Left ventricle myocardium inferior (tissue), 1 donor: ENCODE results near the gene CASTOR1. TPM values are rescaled to one million over a fixed set of nuclear protein-coding genes. Genes with fewer than 3 reads are reported as not detected.

Source experiments
- DNase-seq: peaks from one replicate; pipeline ENCODE4 v3.0.0-alpha.2; 2020
- H3K27ac ChIP-seq: fragments of 200-600 bp; replicated peaks from 2 replicates; pipeline ENCODE4 v1.8.0; 2021
- H3K27me3 ChIP-seq: fragments of 200-600 bp; 2 replicates; pipeline ENCODE4 v1.8.0; 2021; ENCODE audit warnings: low read depth
- H3K36me3 ChIP-seq: fragments of 200-600 bp; 2 replicates; pipeline ENCODE4 v1.8.0; 2021
- H3K4me1 ChIP-seq: fragments of 200-600 bp; 2 replicates; pipeline ENCODE4 v1.8.0; 2021
- H3K4me3 ChIP-seq: fragments of 200-600 bp; 2 replicates; pipeline ENCODE4 v1.8.0; 2021; ENCODE audit warnings: mild to moderate bottlenecking, moderate library complexity
- H3K9me3 ChIP-seq: fragments of 200-600 bp; replicated peaks from 2 replicates; pipeline ENCODE4 v1.8.0; 2021
- intact Hi-C: fragments of 100-400 bp; cut with micrococcal nuclease; formaldehyde crosslinking; loops from one replicate; pipeline ENCODE4 v1.11.0; 2022
- total RNA-seq: library from RNA; stranded (reverse); fragmentation: NEBNext Ultra II Directional; extraction: Animal tissue kit (Norgen Biotek cat#: 25700); gene quantifications from one replicate; pipeline ENCODE4 v1.2.1, GENCODE V29; 2021
- TF ChIP-seq, protein P1 (sequence below): fragments of 200-600 bp; IDR thresholded peaks from 2 replicates; pipeline ENCODE4 v1.8.0; 2021; ENCODE audit warnings: antibody characterized with exemption, mild to moderate bottlenecking, borderline replicate concordance
- donor health status: DM: no; HTN: yes; CAD: no; lungs with severe emphysema.

The CASTOR1 gene
- total RNA-seq, 1 donor from 2014 or later: 6.5 TPM

DNA sequence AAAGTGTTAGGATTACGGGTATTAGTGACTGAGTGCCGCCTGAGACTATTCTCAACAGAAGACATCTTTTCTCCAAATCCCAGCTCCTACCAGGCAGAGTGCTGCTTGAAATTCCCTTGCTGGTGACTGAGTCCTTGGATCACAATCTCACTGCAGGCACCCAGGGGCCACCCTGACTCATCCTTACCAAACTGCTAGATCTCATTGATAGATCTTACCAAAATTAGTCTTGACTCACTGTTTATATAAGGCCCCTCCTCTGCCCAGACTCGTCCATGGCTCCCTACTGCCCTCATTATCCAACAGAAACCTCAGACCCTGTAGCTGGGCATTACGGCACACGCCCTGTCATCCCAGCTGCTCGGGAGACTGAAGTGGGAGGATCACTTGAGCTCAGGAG lies 22.7 kb upstream of the CASTOR1 start:
- H3K4me1 ChIP-seq: peaks cover 98% of the 10 kb centered on the region
- TF ChIP-seq, protein P1, sequence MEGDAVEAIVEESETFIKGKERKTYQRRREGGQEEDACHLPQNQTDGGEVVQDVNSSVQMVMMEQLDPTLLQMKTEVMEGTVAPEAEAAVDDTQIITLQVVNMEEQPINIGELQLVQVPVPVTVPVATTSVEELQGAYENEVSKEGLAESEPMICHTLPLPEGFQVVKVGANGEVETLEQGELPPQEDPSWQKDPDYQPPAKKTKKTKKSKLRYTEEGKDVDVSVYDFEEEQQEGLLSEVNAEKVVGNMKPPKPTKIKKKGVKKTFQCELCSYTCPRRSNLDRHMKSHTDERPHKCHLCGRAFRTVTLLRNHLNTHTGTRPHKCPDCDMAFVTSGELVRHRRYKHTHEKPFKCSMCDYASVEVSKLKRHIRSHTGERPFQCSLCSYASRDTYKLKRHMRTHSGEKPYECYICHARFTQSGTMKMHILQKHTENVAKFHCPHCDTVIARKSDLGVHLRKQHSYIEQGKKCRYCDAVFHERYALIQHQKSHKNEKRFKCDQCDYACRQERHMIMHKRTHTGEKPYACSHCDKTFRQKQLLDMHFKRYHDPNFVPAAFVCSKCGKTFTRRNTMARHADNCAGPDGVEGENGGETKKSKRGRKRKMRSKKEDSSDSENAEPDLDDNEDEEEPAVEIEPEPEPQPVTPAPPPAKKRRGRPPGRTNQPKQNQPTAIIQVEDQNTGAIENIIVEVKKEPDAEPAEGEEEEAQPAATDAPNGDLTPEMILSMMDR: no peak

DNA sequence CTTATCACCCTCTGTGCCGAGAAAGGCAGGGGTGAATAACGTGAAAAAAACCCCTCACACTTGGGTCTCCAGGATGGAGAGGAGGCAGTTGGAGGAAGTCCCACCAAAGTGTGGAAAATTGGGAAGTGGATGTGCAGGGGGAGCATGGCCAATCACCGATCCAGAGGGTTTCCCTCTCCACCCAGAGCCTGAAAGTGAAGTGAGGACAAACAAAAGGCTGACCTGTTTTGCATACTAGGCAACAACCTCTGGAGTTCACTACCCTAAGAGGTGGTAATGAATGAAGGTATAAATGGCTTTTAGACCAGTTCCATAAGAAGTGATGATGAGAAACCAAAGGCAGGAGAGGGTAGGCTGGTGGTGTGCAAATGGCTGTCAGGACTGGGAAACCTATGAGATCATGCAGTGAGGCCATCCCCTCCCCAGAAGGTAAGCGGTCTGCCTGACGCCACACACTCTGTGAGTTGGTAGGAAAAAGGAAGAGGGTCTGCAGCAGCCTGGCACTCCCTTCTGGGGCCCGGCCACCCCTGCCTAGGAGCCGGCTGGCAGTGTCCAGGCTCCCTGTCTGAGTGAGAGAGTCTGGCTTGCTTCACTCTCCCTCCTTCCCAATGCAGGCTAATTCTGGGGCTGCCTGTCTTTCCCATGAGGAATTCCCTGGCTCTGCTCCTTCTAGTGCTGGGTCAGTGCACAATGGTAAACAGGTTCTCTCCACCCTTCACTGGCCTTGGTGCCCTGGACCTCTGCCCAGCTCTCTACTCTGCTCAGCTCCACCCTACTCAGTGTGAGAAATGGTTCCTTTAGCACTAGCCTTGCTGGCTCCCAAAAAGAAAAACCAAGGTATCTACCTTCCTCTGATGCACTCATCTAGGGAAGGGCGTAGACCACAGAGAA lies 21.8 kb upstream of the CASTOR1 start:
- intact Hi-C loops: no loop called here
- H3K27me3 ChIP-seq: no peaks in the 10 kb centered on the region
- H3K36me3 ChIP-seq: no peaks in the 10 kb centered on the region
- peak; percentile 80 for DNase-seq
- peak overlapping the region; percentile 87 for H3K27ac ChIP-seq
- H3K4me1 ChIP-seq: peaks cover 98% of the 10 kb centered on the region
- TF ChIP-seq, protein P1: no peak
- H3K9me3 ChIP-seq: no peaks in the 10 kb centered on the region
- peak overlapping the region; percentile 43 for H3K4me3 ChIP-seq

More for the DNA sequence above, 22.7 kb upstream of the CASTOR1 start:
- no peak for DNase-seq
- peak overlapping the region; percentile 87 for H3K27ac ChIP-seq
- intact Hi-C loops: no loop called here
- H3K4me3 ChIP-seq: no peak overlapping the region
- no peaks in the 10 kb centered on the region for H3K36me3 ChIP-seq
- H3K27me3 ChIP-seq: no peaks in the 10 kb centered on the region
- no peaks in the 10 kb centered on the region for H3K9me3 ChIP-seq

DNA sequence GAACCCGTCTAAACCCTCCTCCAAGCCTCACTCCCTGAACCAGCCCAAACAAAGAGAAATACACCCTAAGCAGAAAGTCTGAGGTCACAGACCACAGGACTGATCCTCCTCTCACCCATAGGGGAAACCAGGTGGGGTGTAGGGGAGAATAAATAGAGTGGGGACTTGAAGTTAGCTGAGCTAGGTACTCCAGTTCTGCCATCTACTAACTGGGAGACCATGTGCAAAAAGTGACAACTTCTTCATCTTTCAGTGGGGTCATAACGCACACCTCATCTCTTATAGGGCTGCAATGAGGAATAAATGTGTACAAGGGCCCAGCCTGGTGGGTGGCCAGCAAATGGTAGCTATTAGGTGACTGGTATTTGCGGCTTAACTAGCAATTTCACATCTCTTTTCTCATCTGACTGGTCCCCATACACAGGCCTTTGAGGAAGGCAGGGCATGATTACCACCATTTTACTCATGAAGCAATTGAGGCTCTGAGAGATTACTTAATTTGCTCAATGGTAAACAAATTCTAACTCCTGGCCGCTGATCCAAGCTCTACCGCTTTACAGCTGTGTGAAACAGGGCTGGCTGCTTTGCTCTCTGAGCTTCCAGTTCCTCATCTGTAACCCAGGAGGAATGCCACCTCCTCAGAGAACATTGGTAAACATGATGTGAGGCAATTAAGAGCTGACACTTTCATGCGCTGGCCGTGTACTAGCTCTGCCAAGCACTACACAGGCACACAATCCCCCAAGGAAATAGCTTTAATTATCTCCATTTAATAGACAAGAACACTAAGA lies 20.8 kb upstream of the CASTOR1 start:
- intact Hi-C loops: no loop called here
- H3K4me3 ChIP-seq: peak overlapping the region; percentile 43
- H3K36me3 ChIP-seq: no peaks in the 10 kb centered on the region
- H3K4me1 ChIP-seq: peaks cover 98% of the 10 kb centered on the region
- H3K27me3 ChIP-seq: no peaks in the 10 kb centered on the region
- TF ChIP-seq, protein P1: no peak
- peak overlapping the region; percentile 87 for H3K27ac ChIP-seq
- no peak for DNase-seq
- no peaks in the 10 kb centered on the region for H3K9me3 ChIP-seq

DNA sequence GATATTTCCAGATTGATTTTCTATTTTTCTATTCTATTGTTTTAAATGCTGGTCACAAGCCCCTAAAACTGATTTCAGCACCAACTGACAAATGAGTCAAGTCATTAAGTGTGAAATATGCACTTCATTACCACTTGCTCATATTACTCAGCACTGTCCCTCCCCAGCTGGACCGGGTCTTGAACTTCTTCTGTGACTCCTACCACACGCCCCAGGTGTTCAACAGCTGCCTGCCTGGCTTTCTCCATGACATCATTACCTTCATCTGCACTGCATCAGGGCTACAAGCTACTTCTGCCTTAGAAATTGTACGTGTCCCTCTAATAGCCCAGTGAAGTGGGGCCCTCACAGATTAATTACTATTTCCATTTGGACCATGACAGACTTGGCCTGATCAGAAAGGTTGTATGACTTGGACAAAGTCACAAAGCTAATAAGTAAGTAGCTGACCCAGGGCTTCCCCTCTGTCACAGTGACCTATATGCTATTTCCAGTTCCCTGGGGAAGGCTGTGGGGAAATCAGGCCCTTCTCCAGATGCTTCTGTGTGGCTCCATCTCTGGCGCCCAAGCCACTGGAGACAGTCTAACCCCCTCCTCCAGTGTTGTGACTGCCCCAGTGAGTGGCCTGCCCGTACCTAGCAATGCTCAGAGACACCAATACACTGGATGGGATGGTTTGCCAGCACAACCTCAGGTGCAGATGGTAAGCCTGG lies 19.4 kb upstream of the CASTOR1 start:
- Histone ChIP-seq H3K4me1 (peaks cover 98% of the 10 kb centered on the region), H3K27ac (peak overlapping the region; percentile 87), H3K4me3 (no peak overlapping the region), H3K36me3 (peaks cover 4% of the 10 kb centered on the region), H3K27me3 (no peaks in the 10 kb centered on the region), H3K9me3 (no peaks in the 10 kb centered on the region)
- DNase-seq: no peak
- intact Hi-C loops: no loop called here
- TF ChIP-seq, protein P1: no peak

DNA sequence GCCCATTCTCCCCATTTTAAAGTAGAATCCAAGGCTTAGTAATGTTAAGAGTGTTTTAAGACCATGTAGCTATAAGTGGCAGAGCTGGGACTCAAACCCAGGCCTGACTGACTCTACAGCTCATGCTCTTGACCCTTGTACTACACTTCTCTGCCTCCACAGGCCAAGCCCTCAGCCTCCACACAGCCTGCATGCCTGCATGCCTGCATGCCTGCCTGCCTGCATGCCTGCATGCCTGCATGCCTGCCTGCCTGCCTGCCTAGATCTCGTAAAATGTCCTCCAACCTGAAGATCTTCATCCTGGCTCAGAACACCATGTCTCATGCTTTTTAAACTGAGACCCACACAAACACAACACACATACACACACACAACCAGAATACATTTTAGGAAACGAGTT lies 18.8 kb upstream of the CASTOR1 start:
- no peak overlapping the region for H3K4me3 ChIP-seq
- H3K36me3 ChIP-seq: peaks cover 10% of the 10 kb centered on the region
- no peak for DNase-seq
- H3K27me3 ChIP-seq: no peaks in the 10 kb centered on the region
- TF ChIP-seq, protein P1: no peak
- H3K27ac ChIP-seq: peak overlapping the region; percentile 87
- peaks cover 100% of the 10 kb centered on the region for H3K4me1 ChIP-seq
- intact Hi-C loops: no loop called here
- no peaks in the 10 kb centered on the region for H3K9me3 ChIP-seq
